Activated CD8-positive, alpha-beta memory T cell treated with anti-CD3 and anti-CD28 coated beads for 24 hours (primary cell): Measurements from ENCODE around the gene RUNX2.

ENCODE experiments used
- DNase-seq: peaks from one replicate; pipeline ENCODE4 v3.0.0-alpha.2; 2020

The RUNX2 gene

DNA sequence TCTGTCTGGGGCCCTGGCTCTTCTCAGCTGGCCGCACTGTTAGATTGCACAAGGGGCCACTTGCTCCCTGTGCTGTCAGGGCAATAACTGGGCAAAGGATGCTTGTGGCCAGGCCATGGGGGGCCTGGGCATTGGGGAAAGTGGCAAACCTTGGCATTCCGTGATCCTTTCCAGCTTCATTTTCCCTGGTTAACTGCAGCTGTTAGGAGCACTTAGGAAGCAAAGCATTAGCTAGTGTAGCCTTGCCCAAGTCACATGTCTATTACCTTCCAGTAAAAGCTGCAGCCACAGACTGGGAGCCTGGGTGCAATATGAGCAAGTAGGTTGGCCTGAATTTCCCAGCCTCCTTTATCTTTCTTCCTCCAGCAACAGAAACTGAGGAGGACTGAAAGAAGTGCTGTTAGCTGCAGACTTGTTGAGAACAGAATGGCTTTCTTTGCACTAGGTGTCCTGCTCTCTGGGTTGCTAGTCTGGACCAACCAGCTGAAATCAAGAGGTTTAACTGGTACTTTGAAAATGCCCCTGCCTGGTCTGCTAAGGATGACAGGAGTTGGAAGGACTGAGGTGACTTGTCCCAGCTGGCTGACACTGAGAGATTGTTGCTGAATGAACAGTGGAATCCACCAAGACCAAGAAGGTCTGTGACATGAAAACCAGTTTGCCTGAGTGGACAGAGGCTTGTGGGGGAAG, 361.9 kb downstream of the RUNX2 start:
- DNase-seq: peak; percentile 49

DNA sequence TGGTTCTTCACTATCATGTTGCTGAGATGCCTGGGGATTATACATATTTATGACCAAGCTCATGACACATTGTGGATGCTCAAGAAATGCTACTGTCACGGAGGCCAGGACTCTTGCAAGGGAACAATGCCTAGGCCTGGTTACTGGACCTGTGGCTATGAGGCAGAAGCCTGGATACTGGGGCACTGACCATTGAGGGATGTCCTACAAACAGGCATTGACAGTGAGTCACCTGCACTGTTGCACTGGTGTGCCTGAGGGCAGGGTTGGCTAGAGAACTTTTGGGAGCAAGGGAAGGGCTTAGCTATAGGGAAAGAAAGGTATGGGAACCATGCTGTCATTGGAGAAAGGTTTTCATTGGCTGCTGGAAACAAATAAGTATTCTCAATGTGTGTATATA, 362.7 kb downstream of the RUNX2 start:
- DNase-seq: no peak

GRCh38 chr6:45691426-45691825, 363.3 kb downstream of the RUNX2 start:
- no peak for DNase-seq

DNA sequence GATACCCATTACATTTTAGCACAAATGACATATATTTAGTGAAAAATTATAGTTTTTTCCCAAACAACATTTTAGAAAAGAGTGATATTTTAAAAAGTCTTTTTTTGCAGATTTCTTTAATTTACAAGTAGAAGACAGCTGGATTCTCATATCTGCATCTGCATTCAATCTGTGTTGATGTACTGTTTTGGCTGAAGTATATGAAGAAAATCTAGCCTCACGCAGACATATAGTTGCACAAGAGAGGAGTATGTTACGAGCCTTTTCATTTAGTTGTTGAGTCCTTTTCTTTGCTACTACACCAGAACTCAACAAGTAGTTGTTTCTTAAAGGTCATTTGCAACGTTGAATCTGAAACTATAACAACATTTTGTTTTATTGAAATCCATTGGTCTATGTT, 363.9 kb downstream of the RUNX2 start:
- DNase-seq: no peak

DNA sequence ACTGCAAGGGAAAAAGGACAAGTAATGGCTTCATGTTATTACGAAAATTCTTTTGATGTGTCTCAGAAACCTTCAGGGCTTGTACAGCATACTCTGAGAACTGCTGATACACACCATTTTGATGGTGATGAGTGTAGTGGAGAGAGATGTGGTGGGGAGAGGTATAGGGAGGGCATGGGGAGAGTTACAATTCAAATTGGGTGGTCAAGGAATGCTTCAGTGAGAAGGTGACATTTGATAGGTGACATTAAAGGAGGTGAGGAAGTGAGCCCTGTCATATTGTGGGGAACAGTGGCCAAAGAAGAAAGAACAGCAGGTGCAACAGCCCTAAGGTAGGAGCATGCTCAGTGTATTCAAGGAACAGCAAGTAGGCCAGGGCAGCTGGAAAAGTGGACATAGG, 368.6 kb downstream of the RUNX2 start:
- no peak for DNase-seq

- no peak for DNase-seq
These were observed 369.5 kb downstream of the RUNX2 start for GRCh38 chr6:45697605-45698004.

GRCh38 chr6:45698046-45698445, 369.9 kb downstream of the RUNX2 start:
- DNase-seq: no peak

- DNase-seq: no peak
These were observed 371.5 kb downstream of the RUNX2 start for GRCh38 chr6:45699663-45700062.

- DNase-seq: no peak
These were observed 375.0 kb downstream of the RUNX2 start for GRCh38 chr6:45702849-45703739.

- DNase-seq: no peak
These were observed 376.1 kb downstream of the RUNX2 start for GRCh38 chr6:45704056-45704800.

DNA sequence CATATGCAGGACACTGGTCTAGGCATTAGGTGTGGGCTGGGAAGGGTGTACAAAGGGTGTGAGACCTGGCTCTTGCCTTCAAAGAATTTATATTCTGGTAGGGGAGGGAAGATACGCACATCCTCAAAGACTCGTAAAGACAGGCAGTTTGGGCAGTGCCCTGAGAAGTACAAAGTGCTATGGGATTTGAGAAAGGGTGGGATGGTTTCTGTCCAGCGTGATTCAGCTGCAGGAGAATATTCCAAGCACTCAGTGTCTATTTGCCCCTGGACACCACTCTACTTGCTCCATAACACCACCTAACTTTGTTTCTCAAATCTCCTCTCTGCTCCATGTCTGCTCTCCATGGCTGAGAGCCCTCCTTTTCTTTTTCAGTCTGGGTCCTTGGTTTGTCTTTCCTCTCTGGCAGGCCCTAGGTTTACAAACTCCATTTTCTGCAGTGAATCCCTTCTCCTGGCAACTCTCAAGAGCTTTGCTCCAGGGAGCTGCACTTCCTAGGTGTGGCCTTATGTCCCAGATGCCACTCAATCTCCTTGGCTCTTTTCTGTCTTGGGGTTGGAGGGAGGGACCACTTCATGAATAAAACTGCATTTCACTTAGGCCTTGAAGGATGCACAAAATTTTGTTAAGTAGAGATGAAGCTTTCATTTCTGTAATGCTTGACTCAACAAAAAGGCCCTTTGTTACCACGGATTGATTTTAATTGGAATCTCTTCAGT, 377.2 kb downstream of the RUNX2 start:
- no peak for DNase-seq

- DNase-seq: no peak
These were observed 378.2 kb downstream of the RUNX2 start for GRCh38 chr6:45706319-45706718.

DNA sequence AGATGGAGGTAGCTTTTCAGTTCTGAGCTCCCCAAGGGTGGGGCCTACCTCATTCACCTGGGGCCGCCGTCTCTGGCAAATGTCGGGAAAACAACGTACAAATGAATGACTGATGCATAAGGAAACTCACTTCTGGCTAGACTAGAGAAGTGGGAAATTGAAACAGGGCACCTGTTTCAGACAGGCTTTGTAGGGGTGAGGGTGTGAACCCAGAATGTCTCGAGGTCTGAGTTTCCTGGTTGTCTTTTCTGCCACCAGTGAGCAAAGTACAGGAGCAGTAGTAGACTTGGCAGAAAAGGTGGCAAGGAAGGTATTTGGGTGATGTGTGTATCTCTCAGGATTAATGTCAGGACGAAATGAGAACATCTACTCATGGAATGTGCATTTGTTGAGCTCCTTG, 379.0 kb downstream of the RUNX2 start:
- no peak for DNase-seq

GRCh38 chr6:45709781-45710220, 381.7 kb downstream of the RUNX2 start:
- no peak for DNase-seq

DNA sequence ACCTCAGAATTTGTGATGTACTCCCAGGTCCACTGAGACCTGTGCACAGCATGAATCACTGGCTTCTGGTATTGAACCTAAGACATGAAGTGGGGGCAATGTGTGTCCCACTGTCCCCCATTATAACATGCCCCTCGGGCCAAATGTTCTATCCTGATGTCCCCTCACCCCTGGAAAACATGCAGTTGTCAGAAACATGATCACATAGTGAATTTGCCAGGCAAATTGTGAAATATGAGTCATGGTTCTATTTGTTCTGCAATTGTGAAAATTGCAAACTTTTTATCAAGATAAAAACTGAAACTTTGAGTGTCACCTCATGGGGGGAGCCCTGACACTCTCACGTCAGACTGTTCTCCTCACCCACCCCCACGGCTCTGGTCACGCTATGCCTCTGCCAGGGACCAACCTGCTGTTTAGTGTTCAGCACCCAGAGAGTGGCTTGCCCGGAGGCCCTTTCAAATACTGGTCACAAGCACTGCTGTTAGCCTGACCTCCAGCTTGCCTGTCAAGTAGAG, 382.2 kb downstream of the RUNX2 start:
- DNase-seq: peak; percentile 91

DNA sequence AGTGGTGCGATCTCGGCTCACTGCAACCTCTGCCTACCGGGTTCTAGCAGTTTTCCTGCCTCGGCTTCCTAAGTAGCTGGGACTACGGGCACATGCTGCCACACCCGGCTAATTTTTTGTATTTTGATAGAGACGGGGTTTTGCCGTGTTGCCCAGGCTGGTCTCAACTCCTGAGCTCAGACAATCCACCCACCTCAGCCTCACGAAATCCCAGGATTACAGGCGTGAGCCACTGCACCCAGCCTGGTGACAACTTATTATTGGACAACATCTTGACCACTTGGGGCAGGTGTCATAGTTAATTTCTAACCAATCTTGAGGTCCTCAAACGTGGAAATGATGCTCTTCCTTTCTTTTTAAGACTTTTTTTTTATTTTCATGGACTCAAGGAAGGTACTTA, 383.9 kb downstream of the RUNX2 start:
- no peak for DNase-seq

GRCh38 chr6:45712786-45713185, 384.7 kb downstream of the RUNX2 start:
- no peak for DNase-seq
